ENCODE data around the gene CIB1.

DNA sequence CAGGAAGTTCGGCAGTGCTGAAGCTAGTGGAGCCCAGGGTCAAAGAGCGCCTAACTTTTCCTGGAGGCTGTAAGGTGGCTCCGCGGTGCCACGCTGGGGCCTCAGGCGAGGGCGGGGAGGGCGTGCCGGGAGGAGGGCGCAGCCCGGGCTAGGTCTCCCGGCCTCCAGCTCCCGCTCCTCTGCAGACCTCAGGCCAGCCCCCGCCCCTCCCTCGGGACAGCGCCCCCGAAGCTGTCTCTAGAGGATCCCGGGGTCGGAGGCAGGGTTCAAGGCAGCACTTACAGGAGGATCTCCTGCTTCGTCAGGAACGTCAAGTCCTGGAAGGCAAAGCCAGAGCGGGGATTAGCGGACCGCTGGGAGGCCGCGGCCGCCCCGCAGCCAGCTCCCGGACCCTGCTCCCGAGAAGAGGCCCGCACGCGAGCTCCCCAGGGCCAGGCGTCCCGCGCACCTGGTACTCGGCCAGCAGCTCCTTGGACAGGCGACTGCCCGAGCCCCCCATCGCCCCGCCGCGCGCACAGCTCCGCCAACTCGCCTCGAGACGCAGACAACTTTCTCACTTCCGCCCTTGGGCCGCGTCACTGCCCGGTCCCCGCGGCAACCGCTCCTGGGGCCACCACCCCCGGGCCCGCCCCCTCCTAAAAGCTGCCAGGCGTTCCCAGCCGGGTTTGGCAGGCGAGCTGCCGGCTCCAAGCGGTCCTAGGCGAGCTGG lies at the start of gene CIB1:
- TF ChIP-seq, protein P1, sequence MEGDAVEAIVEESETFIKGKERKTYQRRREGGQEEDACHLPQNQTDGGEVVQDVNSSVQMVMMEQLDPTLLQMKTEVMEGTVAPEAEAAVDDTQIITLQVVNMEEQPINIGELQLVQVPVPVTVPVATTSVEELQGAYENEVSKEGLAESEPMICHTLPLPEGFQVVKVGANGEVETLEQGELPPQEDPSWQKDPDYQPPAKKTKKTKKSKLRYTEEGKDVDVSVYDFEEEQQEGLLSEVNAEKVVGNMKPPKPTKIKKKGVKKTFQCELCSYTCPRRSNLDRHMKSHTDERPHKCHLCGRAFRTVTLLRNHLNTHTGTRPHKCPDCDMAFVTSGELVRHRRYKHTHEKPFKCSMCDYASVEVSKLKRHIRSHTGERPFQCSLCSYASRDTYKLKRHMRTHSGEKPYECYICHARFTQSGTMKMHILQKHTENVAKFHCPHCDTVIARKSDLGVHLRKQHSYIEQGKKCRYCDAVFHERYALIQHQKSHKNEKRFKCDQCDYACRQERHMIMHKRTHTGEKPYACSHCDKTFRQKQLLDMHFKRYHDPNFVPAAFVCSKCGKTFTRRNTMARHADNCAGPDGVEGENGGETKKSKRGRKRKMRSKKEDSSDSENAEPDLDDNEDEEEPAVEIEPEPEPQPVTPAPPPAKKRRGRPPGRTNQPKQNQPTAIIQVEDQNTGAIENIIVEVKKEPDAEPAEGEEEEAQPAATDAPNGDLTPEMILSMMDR (IDR thresholded peaks at IDR 0.05 in 2 of 3, conservative IDR thresholded peaks at IDR 0.05 in 1 of 3; ENCODE audit: control insufficient read depth in 2 of 3, extremely low read depth in 1 of 3, insufficient read depth in 1 of 3, low read depth in 3 of 3, low read length in 3 of 3) = no peak; a peak in 1 of 6 replicates
- TF ChIP-seq YY1 (IDR thresholded peaks at IDR 0.05; ENCODE audit: low read depth, low read length) = peak; percentile 9; the same call in 1 of the 2 replicates
- no peak; the same call in 1 of the 2 replicates for TF ChIP-seq SMARCA5 (IDR thresholded peaks at IDR 0.05)
- TF ChIP-seq, protein P2, sequence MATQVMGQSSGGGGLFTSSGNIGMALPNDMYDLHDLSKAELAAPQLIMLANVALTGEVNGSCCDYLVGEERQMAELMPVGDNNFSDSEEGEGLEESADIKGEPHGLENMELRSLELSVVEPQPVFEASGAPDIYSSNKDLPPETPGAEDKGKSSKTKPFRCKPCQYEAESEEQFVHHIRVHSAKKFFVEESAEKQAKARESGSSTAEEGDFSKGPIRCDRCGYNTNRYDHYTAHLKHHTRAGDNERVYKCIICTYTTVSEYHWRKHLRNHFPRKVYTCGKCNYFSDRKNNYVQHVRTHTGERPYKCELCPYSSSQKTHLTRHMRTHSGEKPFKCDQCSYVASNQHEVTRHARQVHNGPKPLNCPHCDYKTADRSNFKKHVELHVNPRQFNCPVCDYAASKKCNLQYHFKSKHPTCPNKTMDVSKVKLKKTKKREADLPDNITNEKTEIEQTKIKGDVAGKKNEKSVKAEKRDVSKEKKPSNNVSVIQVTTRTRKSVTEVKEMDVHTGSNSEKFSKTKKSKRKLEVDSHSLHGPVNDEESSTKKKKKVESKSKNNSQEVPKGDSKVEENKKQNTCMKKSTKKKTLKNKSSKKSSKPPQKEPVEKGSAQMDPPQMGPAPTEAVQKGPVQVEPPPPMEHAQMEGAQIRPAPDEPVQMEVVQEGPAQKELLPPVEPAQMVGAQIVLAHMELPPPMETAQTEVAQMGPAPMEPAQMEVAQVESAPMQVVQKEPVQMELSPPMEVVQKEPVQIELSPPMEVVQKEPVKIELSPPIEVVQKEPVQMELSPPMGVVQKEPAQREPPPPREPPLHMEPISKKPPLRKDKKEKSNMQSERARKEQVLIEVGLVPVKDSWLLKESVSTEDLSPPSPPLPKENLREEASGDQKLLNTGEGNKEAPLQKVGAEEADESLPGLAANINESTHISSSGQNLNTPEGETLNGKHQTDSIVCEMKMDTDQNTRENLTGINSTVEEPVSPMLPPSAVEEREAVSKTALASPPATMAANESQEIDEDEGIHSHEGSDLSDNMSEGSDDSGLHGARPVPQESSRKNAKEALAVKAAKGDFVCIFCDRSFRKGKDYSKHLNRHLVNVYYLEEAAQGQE (IDR thresholded peaks at IDR 0.05; ENCODE audit: low read depth, low read length) = no peak
- TF ChIP-seq, protein P3, sequence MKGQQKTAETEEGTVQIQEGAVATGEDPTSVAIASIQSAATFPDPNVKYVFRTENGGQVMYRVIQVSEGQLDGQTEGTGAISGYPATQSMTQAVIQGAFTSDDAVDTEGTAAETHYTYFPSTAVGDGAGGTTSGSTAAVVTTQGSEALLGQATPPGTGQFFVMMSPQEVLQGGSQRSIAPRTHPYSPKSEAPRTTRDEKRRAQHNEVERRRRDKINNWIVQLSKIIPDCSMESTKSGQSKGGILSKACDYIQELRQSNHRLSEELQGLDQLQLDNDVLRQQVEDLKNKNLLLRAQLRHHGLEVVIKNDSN (IDR thresholded peaks at IDR 0.05; ENCODE audit: borderline replicate concordance, extremely low read length, insufficient read depth, low read depth, low read length) = no peak
- TF ChIP-seq MYC (IDR thresholded peaks at IDR 0.05; ENCODE audit: insufficient read depth, insufficient read length, insufficient replicate concordance, low read length, severe bottlenecking) = no peak
- TF ChIP-seq, protein P4, sequence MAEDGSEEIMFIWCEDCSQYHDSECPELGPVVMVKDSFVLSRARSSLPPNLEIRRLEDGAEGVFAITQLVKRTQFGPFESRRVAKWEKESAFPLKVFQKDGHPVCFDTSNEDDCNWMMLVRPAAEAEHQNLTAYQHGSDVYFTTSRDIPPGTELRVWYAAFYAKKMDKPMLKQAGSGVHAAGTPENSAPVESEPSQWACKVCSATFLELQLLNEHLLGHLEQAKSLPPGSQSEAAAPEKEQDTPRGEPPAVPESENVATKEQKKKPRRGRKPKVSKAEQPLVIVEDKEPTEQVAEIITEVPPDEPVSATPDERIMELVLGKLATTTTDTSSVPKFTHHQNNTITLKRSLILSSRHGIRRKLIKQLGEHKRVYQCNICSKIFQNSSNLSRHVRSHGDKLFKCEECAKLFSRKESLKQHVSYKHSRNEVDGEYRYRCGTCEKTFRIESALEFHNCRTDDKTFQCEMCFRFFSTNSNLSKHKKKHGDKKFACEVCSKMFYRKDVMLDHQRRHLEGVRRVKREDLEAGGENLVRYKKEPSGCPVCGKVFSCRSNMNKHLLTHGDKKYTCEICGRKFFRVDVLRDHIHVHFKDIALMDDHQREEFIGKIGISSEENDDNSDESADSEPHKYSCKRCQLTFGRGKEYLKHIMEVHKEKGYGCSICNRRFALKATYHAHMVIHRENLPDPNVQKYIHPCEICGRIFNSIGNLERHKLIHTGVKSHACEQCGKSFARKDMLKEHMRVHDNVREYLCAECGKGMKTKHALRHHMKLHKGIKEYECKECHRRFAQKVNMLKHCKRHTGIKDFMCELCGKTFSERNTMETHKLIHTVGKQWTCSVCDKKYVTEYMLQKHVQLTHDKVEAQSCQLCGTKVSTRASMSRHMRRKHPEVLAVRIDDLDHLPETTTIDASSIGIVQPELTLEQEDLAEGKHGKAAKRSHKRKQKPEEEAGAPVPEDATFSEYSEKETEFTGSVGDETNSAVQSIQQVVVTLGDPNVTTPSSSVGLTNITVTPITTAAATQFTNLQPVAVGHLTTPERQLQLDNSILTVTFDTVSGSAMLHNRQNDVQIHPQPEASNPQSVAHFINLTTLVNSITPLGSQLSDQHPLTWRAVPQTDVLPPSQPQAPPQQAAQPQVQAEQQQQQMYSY (CRISPR knock-in tag; IDR thresholded peaks at IDR 0.05) = no peak
- no peak for TF ChIP-seq RFX5 (IDR thresholded peaks at IDR 0.05; ENCODE audit: low read depth, low read length)
- no peak for TF ChIP-seq RELA (IDR thresholded peaks at IDR 0.05; ENCODE audit: borderline replicate concordance, partially characterized antibody)
